HEK293T (cell line): ENCODE results near the gene BCL7A.

Experiments
- ELF4 ChIP-seq: fragments of 450-650 bp; IDR thresholded peaks from 2 replicates; pipeline ENCODE4 v1.6.1; 2017; ENCODE audit warnings: antibody characterized with exemption
- FOXA1 ChIP-seq: fragments of 450-650 bp; IDR thresholded peaks from 2 replicates; pipeline ENCODE4 v1.6.1; 2016; ENCODE audit warnings: mild to moderate bottlenecking
- FOXK2 ChIP-seq: fragments of 450-650 bp; IDR thresholded peaks from 2 replicates; pipeline ENCODE4 v1.6.1; 2016; ENCODE audit warnings: mild to moderate bottlenecking
- FOXM1 ChIP-seq: fragments of 450-650 bp; IDR thresholded peaks from 2 replicates; pipeline ENCODE4 v1.6.1; 2017; ENCODE audit warnings: mild to moderate bottlenecking, borderline replicate concordance
- LEF1 ChIP-seq: fragments of 450-650 bp; IDR thresholded peaks from 2 replicates; pipeline ENCODE4 v1.6.1; 2017; ENCODE audit warnings: mild to moderate bottlenecking, borderline replicate concordance
- PKNOX1 ChIP-seq: fragments of 450-650 bp; IDR thresholded peaks from 2 replicates; pipeline ENCODE4 v1.6.1; 2016
- SUZ12 ChIP-seq: fragments of 450-650 bp; IDR thresholded peaks from 2 replicates; pipeline ENCODE4 v1.6.1; 2016; ENCODE audit warnings: mild to moderate bottlenecking
- TARDBP ChIP-seq: fragments of 450-650 bp; IDR thresholded peaks from 2 replicates; pipeline ENCODE4 v1.6.1; 2016

GRCh38 chr12:122088179-122088810 lies 66.6 kb downstream of the BCL7A start:
- TF ChIP-seq FOXA1 (no peak), ELF4 (no peak), FOXM1 (no peak), TARDBP (no peak), PKNOX1 (no peak), SUZ12 (no peak), FOXK2 (no peak), LEF1 (no peak)
